Measurements from ENCODE around the gene BAHCC1.
A peak's percentile ranks its signal among the peaks of the same experiment; 100 is the strongest.

Gene BAHCC1

DNA sequence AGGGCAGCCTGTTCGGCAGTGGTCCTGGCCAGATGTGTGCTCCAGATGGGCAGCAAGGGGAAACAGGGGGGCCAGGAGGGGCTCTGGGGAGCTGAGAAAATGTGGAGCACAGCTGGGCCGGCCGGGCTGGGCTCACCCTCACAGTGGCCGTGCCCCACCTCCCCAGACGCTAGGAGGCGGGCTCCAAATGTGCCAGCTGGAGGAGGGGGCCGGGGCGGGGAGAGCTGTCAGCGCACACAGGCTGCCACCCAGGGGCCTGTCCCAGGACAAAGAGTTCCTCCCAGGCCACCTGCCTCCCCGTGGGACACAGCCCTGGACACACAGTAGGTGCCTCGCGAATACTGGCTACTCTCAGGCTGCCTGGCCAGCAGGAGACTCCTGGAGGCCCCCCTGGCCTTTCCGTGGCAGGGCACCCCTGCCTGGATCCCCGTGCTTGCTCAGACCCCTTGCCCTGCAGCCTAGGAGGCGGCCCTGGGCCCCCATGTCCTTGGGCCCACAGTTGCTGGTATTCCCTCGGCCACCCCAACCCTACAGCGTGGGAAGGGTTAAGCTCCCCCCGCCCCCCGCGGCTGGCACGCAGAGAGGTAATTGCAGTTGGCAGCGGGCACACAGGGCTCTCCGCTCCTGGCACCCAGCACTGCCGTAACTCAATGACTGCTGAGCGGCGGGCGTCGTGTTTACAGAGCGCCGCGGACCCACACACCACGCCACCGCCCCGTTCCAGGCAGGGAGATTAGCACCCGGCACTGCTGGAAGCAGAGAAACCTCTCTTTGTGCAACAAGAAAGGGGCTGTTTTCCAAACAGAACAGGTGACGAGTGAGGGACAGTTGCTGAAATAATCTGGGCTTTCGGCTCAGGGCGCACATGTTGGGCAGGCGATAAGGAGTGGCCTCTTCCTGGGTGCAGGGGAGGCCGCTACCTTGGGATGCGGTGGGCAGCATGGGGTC lies 32.2 kb downstream of the BAHCC1 start:
- H3K36me3 ChIP-seq (ENCODE audit: control insufficient read depth, insufficient read depth, low read length) = no peaks in the 10 kb centered on the region
- H3K9ac ChIP-seq (ENCODE audit: low read length) = no peak overlapping the region
- H3K4me3 ChIP-seq (ENCODE audit: low read length) = peak overlapping the region; percentile 9
- peaks cover 21% of the 10 kb centered on the region for H3K4me1 ChIP-seq (ENCODE audit: control insufficient read depth, insufficient read depth, low read length)
- H3K27ac ChIP-seq (ENCODE audit: low read depth, low read length) = no peak overlapping the region
- H3K27me3 ChIP-seq (ENCODE audit: control insufficient read depth, insufficient read depth, low read length) = peaks cover 3% of the 10 kb centered on the region

DNA sequence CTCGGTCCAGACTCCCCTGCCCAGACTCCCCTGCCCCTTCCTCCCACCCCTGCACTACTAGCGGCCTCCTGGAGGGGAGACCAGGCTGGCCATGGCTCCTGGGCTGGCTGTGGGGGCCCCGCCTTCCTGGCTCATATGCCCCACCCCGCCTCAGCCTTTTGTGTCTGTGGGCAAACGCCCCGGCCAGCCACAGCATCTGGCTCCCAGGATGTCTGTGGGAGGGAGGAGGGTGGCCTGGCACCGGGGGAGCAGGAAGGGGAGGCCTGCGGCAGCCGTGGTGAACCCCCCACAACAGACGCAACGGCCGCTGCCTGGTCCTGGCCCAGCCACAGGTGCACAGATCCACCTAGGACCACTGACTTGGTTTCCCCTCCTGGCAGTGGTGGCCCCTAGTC lies 32.9 kb downstream of the BAHCC1 start:
- Histone ChIP-seq H3K4me3 (ENCODE audit: low read length) (no peak overlapping the region), H3K27me3 (ENCODE audit: control insufficient read depth, insufficient read depth, low read length) (peaks cover 3% of the 10 kb centered on the region), H3K27ac (ENCODE audit: low read depth, low read length) (no peak overlapping the region), H3K4me1 (ENCODE audit: control insufficient read depth, insufficient read depth, low read length) (peaks cover 15% of the 10 kb centered on the region), H3K9ac (ENCODE audit: low read length) (no peak overlapping the region), H3K36me3 (ENCODE audit: control insufficient read depth, insufficient read depth, low read length) (no peaks in the 10 kb centered on the region)

DNA sequence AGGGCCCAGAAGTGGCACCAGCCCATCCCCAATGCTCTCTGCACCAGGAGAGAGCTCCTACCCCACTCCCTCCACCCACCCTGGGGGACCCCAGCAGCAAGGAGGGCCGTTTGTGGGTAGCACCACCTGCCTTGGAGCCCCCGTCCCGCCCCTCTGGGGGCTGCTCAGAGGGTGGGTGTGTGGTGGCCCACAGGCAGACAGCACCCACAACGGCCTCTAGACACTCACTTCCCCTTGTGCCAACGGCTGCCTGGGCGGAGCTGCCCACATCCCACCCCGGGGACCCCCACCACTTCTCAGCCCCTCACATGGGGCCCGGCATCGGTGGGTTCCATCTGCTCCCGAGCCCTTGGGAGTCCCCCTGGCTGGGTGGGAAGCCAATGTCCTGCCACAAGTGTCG lies 33.3 kb downstream of the BAHCC1 start:
- no peak overlapping the region for H3K4me3 ChIP-seq (ENCODE audit: low read length)
- H3K27me3 ChIP-seq (ENCODE audit: control insufficient read depth, insufficient read depth, low read length) = peaks cover 3% of the 10 kb centered on the region
- no peaks in the 10 kb centered on the region for H3K36me3 ChIP-seq (ENCODE audit: control insufficient read depth, insufficient read depth, low read length)
- H3K4me1 ChIP-seq (ENCODE audit: control insufficient read depth, insufficient read depth, low read length) = peaks cover 15% of the 10 kb centered on the region
- no peak overlapping the region for H3K27ac ChIP-seq (ENCODE audit: low read depth, low read length)
- no peak overlapping the region for H3K9ac ChIP-seq (ENCODE audit: low read length)

DNA sequence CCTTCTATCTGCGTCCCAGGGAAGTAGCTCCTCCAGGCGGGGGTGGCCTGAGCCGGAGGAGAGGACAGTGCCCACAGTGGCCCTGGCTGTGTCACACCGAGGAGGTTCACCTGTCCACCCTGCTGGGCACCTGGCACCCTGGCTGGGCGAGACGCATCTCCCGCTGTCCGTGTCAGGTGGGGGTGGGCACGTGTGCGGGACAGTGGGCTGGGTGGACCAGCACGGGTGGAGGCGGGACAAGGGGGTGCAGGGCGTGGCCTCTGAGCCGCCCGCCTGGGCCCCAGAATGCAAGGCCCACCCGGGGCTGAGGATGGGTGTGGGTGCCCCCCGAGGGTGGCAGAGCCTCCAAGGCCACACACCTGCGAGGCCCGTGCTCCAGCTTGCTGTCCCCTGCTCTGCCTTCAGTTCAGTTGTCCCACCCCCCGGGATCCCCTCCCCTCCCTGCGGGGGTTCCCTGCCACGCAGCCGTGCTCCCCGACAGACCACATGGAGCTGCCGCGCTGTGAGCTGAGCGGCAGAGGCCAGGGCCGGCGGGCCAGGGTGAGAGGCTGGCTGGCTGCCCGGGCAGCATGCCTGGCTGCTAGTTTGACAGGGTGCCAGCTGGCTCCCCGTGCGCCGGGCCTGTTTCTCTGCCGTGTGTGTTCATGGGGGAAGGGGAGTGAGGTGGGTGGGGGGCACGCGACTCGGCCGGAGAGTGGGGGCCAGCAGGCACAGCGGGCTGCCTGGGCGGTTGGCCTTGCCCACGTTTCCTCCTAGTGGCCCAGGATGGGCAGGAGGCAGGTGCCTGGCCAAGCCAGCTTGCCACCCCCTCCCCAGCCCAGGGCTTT lies 33.9 kb downstream of the BAHCC1 start:
- Histone ChIP-seq H3K27ac (ENCODE audit: low read depth, low read length) (no peak overlapping the region), H3K27me3 (ENCODE audit: control insufficient read depth, insufficient read depth, low read length) (peaks cover 3% of the 10 kb centered on the region), H3K9ac (ENCODE audit: low read length) (no peak overlapping the region), H3K4me1 (ENCODE audit: control insufficient read depth, insufficient read depth, low read length) (peaks cover 15% of the 10 kb centered on the region), H3K4me3 (ENCODE audit: low read length) (peak overlapping the region; percentile 48), H3K36me3 (ENCODE audit: control insufficient read depth, insufficient read depth, low read length) (no peaks in the 10 kb centered on the region)

DNA sequence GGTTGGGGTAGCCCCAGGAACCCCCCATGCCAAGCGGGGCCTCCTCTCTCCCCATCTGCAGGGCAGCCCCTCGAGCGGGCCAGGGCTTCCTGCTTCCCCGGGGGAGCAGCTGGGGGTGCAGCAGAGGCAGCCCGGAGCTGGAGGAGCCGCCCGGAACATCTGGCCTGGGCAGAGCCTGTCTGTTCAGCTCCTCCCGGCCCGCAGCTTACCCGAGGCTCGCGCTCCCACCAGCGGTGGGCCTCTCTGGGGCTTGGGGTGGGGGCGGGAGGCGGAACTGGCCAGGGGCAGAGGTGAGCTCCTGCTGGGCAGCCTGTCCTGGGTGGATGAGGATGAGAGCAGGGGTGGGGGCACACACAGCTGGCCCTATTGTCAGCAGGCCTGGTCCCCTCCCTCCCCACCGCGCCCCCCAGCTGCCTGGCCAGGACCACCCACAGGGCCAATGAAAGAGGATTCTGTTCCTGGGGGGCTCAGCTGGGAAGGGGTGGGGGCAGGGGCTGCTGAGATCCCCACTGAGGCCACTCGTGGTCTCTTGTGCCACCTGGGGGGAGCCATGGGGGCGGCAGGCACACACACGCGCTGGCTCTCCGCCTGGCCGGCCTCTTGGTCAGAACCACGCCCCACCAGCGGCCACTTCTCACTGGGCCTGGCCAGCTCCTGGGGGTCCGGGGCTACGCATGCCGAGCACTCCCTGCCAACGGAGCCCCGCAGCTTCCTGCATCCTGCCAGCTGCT lies 34.7 kb downstream of the BAHCC1 start:
- Histone ChIP-seq H3K4me1 (ENCODE audit: control insufficient read depth, insufficient read depth, low read length) (peaks cover 15% of the 10 kb centered on the region), H3K4me3 (ENCODE audit: low read length) (peak overlapping the region; percentile 48), H3K27ac (ENCODE audit: low read depth, low read length) (no peak overlapping the region), H3K9ac (ENCODE audit: low read length) (no peak overlapping the region), H3K27me3 (ENCODE audit: control insufficient read depth, insufficient read depth, low read length) (peaks cover 3% of the 10 kb centered on the region), H3K36me3 (ENCODE audit: control insufficient read depth, insufficient read depth, low read length) (no peaks in the 10 kb centered on the region)

DNA sequence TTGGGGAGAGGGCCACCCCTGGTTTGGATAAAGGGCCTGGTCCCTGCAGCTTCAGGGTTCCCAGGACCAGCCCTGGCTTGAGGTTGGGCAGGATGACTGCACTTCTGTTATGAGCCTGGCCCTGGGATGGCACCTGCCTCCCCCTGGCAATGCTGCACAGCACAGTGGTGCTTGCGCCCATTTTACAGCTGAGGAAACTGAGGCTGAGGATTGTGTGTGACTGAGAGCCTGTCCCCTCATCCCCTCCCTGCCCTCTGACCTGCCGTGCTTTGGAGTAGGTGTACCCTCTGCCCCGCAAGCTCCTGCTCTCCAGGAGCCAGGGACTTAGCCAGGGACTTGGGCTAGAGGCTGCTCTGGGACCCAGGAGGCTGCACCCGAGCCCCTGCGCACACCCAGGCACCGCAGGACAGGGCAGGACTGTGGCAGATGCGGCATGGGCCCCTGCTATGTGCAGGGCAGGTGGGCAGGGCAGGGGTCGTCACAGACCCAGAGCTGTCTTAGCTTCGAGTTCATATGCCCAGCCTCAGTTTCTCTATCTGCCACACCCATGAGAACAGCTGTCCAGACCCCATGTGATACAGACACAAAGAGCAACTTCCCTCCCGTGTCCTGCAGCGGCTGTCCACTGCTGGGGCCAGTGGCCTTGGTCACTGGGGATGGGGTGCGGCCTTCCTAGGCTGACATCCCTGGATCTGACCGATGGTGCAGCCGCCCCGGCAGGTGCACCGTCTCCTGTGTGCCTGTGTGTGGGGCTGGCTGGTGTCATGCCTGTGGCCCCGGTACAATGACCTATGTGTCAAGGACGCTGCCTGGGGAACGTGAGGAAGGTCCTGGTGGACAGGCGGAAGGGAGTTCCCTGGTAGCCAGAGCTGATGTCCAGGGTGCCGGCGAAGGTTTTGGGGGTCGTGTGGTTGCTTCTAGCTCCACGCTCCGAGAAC lies 36.6 kb downstream of the BAHCC1 start:
- Histone ChIP-seq H3K27ac (ENCODE audit: low read depth, low read length) (no peak overlapping the region), H3K4me1 (ENCODE audit: control insufficient read depth, insufficient read depth, low read length) (peaks cover 19% of the 10 kb centered on the region), H3K36me3 (ENCODE audit: control insufficient read depth, insufficient read depth, low read length) (no peaks in the 10 kb centered on the region), H3K4me3 (ENCODE audit: low read length) (no peak overlapping the region), H3K9ac (ENCODE audit: low read length) (no peak overlapping the region), H3K27me3 (ENCODE audit: control insufficient read depth, insufficient read depth, low read length) (peaks cover 3% of the 10 kb centered on the region)

DNA sequence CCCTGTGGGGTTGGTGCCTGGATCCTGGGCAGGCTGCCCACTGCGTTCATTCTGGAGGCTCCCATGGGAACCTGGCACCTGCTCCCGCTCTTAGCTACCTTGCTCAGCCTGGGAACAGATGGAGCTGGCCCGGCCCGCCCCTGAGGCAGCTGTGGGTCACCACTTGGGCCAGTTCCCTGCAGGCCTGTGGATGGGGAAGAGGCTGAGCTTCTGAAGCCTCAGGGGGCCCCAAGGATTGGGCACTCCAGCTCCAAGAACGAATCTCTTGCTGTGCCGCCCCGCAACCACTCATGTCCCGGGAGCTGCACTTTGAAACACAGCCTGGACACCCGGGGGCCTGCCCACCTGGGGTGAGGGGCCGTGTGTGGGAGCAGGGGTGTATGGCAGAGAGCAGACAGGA lies 37.7 kb downstream of the BAHCC1 start:
- no peak overlapping the region for H3K27ac ChIP-seq (ENCODE audit: low read depth, low read length)
- H3K9ac ChIP-seq (ENCODE audit: low read length) = no peak overlapping the region
- peaks cover 3% of the 10 kb centered on the region for H3K27me3 ChIP-seq (ENCODE audit: control insufficient read depth, insufficient read depth, low read length)
- peaks cover 19% of the 10 kb centered on the region for H3K4me1 ChIP-seq (ENCODE audit: control insufficient read depth, insufficient read depth, low read length)
- no peak overlapping the region for H3K4me3 ChIP-seq (ENCODE audit: low read length)
- H3K36me3 ChIP-seq (ENCODE audit: control insufficient read depth, insufficient read depth, low read length) = no peaks in the 10 kb centered on the region

DNA sequence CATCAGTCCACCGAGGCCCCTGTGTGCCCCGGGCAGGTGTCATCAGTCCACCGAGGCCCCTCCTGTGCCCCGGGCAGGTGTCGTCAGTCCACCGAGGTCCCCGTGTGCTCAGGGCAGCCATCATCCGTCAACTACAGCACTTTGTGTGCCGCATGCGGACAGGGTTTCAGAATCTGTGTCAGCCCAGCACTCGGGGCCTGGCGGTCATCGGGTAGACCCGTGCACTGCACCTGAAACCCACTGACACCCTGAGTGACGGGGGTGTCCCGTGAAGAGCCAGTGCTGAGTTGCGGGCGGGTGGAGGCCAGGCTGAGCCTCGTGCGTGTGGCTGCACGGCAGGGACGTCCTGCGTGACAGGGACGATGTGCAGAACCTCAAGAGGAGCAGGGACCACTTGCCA lies 38.4 kb downstream of the BAHCC1 start:
- Histone ChIP-seq H3K27ac (ENCODE audit: low read depth, low read length) (no peak overlapping the region), H3K9ac (ENCODE audit: low read length) (no peak overlapping the region), H3K27me3 (ENCODE audit: control insufficient read depth, insufficient read depth, low read length) (no peaks in the 10 kb centered on the region), H3K4me3 (ENCODE audit: low read length) (no peak overlapping the region), H3K36me3 (ENCODE audit: control insufficient read depth, insufficient read depth, low read length) (no peaks in the 10 kb centered on the region), H3K4me1 (ENCODE audit: control insufficient read depth, insufficient read depth, low read length) (peaks cover 15% of the 10 kb centered on the region)

DNA sequence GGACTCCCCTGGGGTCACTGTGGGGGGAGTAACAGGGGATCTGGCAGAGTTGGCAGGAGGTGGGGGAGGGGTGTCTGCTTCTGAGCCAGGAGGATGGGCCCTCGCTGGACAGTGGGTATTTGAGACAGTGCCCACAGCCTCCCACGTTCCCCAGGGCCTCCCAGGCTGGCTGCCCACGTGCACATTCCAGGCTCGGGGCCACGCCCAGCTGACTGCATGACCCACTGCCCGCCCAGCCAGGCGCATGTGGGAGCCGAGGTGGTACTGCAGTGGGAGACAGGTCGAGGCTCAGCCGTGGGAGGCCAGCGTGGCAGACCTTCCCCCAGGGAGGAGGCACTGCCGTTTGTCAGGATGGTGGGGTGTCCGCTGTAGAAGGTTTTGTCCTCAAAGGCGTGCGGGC lies 38.8 kb downstream of the BAHCC1 start:
- H3K4me1 ChIP-seq (ENCODE audit: control insufficient read depth, insufficient read depth, low read length) = peaks cover 11% of the 10 kb centered on the region
- H3K27ac ChIP-seq (ENCODE audit: low read depth, low read length) = no peak overlapping the region
- no peaks in the 10 kb centered on the region for H3K36me3 ChIP-seq (ENCODE audit: control insufficient read depth, insufficient read depth, low read length)
- no peaks in the 10 kb centered on the region for H3K27me3 ChIP-seq (ENCODE audit: control insufficient read depth, insufficient read depth, low read length)
- no peak overlapping the region for H3K9ac ChIP-seq (ENCODE audit: low read length)
- H3K4me3 ChIP-seq (ENCODE audit: low read length) = no peak overlapping the region

DNA sequence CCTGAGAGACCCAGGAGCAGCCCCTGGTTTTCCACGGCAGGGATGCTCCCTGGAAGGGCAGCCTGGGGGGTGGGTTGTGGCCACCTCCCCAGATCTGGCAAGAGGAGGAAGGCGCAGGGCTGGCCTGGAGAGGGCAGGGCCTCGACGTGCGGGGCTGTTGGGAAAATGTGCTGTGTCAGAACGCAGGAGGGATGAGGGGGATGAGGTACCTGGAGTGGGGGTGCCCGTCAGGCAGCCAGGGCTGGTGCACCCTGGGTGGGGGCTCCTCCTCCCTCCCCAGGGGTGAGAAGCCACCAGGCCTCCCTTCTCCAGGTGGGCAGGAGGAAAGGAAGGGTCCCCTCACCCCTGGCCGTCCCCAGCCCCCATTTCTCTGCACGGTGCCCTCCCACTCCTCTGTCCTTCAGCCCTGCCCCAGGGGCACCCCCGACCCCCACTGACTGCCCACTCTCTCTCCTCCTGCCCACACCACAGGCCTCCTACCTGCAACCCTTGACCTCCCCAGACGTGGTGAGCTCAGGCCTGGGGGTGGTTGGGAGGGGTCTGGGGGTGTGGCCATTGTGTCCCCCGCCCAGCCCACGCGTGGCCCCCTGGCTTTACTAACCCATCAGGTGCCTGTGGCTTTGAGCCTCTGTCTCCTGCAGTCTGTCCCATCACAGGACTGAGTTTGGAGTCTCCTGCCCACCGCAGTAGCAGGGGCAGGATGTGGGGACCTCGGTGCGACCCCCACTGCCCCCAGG lies 39.6 kb downstream of the BAHCC1 start:
- Histone ChIP-seq H3K27ac (ENCODE audit: low read depth, low read length) (no peak overlapping the region), H3K4me1 (ENCODE audit: control insufficient read depth, insufficient read depth, low read length) (peaks cover 5% of the 10 kb centered on the region), H3K9ac (ENCODE audit: low read length) (no peak overlapping the region), H3K27me3 (ENCODE audit: control insufficient read depth, insufficient read depth, low read length) (no peaks in the 10 kb centered on the region), H3K4me3 (ENCODE audit: low read length) (no peak overlapping the region), H3K36me3 (ENCODE audit: control insufficient read depth, insufficient read depth, low read length) (no peaks in the 10 kb centered on the region)

DNA sequence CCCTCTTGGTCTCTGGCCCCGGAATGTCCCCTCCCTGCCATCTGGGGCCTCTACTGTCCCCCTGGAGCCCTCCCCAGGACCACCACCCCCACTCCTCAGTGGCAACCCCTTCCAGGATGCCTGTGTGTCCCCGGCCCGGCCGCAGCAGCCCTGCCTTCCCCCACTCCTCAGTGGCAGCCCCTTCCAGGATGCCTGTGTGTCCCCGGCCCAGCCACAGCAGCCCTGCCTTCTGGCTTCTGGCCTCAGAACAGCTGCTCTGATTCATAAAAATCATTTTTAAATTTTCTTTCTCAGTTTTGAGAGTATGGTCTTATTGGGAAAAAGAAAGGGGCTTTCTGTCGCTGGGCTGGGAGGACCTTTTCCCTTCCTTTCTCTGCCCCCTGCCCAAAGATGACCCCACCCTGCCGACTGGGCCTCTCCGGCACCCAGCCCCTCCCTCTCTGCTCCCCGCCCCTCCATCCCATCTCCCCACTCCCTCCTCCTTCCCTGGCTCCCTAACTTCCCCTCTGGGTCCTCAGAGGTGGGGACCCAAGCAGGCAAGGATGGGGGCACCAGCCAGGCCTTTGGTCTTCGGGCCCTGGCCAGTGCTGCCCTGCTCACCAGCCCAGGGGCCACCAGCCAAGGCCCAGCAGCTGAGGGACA lies 40.5 kb downstream of the BAHCC1 start:
- no peaks in the 10 kb centered on the region for H3K36me3 ChIP-seq (ENCODE audit: control insufficient read depth, insufficient read depth, low read length)
- H3K27ac ChIP-seq (ENCODE audit: low read depth, low read length) = peak overlapping the region; percentile 56
- peaks cover 5% of the 10 kb centered on the region for H3K4me1 ChIP-seq (ENCODE audit: control insufficient read depth, insufficient read depth, low read length)
- no peaks in the 10 kb centered on the region for H3K27me3 ChIP-seq (ENCODE audit: control insufficient read depth, insufficient read depth, low read length)
- H3K9ac ChIP-seq (ENCODE audit: low read length) = no peak overlapping the region
- no peak overlapping the region for H3K4me3 ChIP-seq (ENCODE audit: low read length)

Measured in rectal smooth muscle tissue (tissue), 1 donor.